Hepatocyte (in vitro differentiated cells): ENCODE data around the gene ARHGEF1. TPM values are rescaled to one million over a fixed set of nuclear protein-coding genes. Genes with fewer than 3 reads are reported as not detected.
"Not testable (repeated sequence)": the region's sequence is repeated elsewhere in the genome, so short reads cannot be mapped to it uniquely, and the experiment has no call there.

Experiments
- DNase-seq: peaks from one replicate; pipeline ENCODE4 v3.0.0-alpha.2; 2016; ENCODE audit warnings: low spot score
- H2AFZ ChIP-seq: fragments of 200-600 bp; sonication (generic); 2 replicates; pipeline ENCODE4 v1.6.0; 2016; ENCODE audit warnings: antibody characterized with exemption, mild to moderate bottlenecking
- H3K27ac ChIP-seq: fragments of 200-600 bp; sonication (generic); 2 replicates; pipeline ENCODE4 v1.5.1; 2016; ENCODE audit warnings: mild to moderate bottlenecking
- H3K27me3 ChIP-seq: fragments of 200-600 bp; sonication (generic); 2 replicates; pipeline ENCODE4 v1.6.1; 2016
- H3K36me3 ChIP-seq: fragments of 200-600 bp; sonication (generic); replicated peaks from 2 replicates; pipeline ENCODE4 v1.5.1; 2016; ENCODE audit warnings: low read depth; ENCODE audit not compliant: insufficient read depth
- H3K4me1 ChIP-seq: fragments of 200-600 bp; sonication (generic); 2 replicates; pipeline ENCODE4 v1.5.1; 2016; ENCODE audit warnings: mild to moderate bottlenecking, moderate library complexity; ENCODE audit not compliant: insufficient read depth
- H3K4me2 ChIP-seq: fragments of 200-600 bp; sonication (generic); 2 replicates; pipeline ENCODE4 v1.6.0; 2016
- H3K4me3 ChIP-seq: fragments of 200-600 bp; sonication (generic); 2 replicates; pipeline ENCODE4 v1.5.1; 2016; ENCODE audit warnings: mild to moderate bottlenecking
- H3K79me2 ChIP-seq: fragments of 200-600 bp; sonication (generic); 2 replicates; pipeline ENCODE4 v1.6.0; 2017; ENCODE audit warnings: mild to moderate bottlenecking
- H3K9me2 ChIP-seq: fragments of 200-600 bp; sonication (generic); replicated peaks from 2 replicates; pipeline ENCODE4 v1.6.0; 2017; ENCODE audit warnings: mild to moderate bottlenecking; ENCODE audit not compliant: insufficient read depth
- H3K9me3 ChIP-seq: fragments of 200-600 bp; sonication (generic); 2 replicates; pipeline ENCODE4 v1.5.1; 2016; ENCODE audit warnings: low read depth, mild to moderate bottlenecking
- H4K20me1 ChIP-seq: fragments of 200-600 bp; sonication (generic); 2 replicates; pipeline ENCODE4 v1.6.0; 2016; ENCODE audit warnings: mild to moderate bottlenecking; ENCODE audit not compliant: insufficient read depth, poor library complexity, severe bottlenecking
- CTCF ChIP-seq: fragments of 200-600 bp; sonication (generic); IDR thresholded peaks from 2 replicates; pipeline ENCODE4 v1.5.1; 2016; ENCODE audit warnings: antibody characterized with exemption, mild to moderate bottlenecking; ENCODE audit not compliant: poor library complexity
- EZH2 ChIP-seq: fragments of 200-600 bp; sonication (generic); IDR thresholded peaks from 2 replicates; pipeline ENCODE4 v1.6.1; 2016; ENCODE audit warnings: antibody characterized with exemption, mild to moderate bottlenecking, borderline replicate concordance
- EZH2phosphoT487 ChIP-seq: fragments of 200-600 bp; sonication (generic); IDR thresholded peaks from one replicate; pipeline ENCODE4 v1.6.1; 2018; ENCODE audit warnings: antibody characterized with exemption, mild to moderate bottlenecking, low read depth, moderate library complexity; ENCODE audit not compliant: unreplicated experiment, severe bottlenecking
- WGBS: methylation state at CpG from one replicate; pipeline ENCODE4 v1.1.6; 2016; ENCODE audit warnings: low lambda C conversion rate; ENCODE audit errors: missing lambda C conversion rate; 5-methylcytosine and 5-hydroxymethylcytosine counted together
- polyA plus RNA-seq: library from polyadenylated mRNA; unstranded; fragments of >200 nt; fragmentation: Nextera tagmentation; extraction: Ambion mirVana; gene quantifications from 2 replicates; pipeline ENCODE4 v1.2.1, GENCODE V29; 2016
- total RNA-seq: library from RNA; depleted of rRNA; stranded (reverse); fragments of >200 nt; gene quantifications from 2 replicates; pipeline ENCODE4 v1.2.3, GENCODE V29; 2014

ARHGEF1 gene
- total and polyA plus RNA-seq, 2 experiments from 2014 or later = 29.7 to 67.8 TPM

- Histone ChIP-seq H3K27me3 (no peaks in the 10 kb centered on the region), H4K20me1 (peaks cover 38% of the 10 kb centered on the region), H2AFZ (no peak overlapping the region), H3K4me3 (no peak overlapping the region), H3K27ac (no peak overlapping the region), H3K36me3 (no peaks in the 10 kb centered on the region), H3K4me1 (no peaks in the 10 kb centered on the region), H3K9me2 (no peaks in the 10 kb centered on the region), H3K4me2 (no peak overlapping the region), H3K79me2 (peaks cover 8% of the 10 kb centered on the region), H3K9me3 (no peaks in the 10 kb centered on the region)
- TF ChIP-seq EZH2phosphoT487 = no peak
- no peak for TF ChIP-seq CTCF
- no peak for TF ChIP-seq EZH2
- 94% methylated on average over 12 of the region's 12 CpGs for WGBS
- no peak for DNase-seq
These were observed 10.6 kb upstream of the ARHGEF1 start for GRCh38 chr19:41872384-41872774.

GRCh38 chr19:41872775-41873647 lies 10.0 kb upstream of the ARHGEF1 start:
- peaks cover 2% of the 10 kb centered on the region for H3K79me2 ChIP-seq
- WGBS = 47% methylated on average over 18 of the region's 18 CpGs
- no peaks in the 10 kb centered on the region for H3K4me1 ChIP-seq
- peaks cover 32% of the 10 kb centered on the region for H4K20me1 ChIP-seq
- H2AFZ ChIP-seq = no peak overlapping the region
- no peaks in the 10 kb centered on the region for H3K9me3 ChIP-seq
- H3K36me3 ChIP-seq = no peaks in the 10 kb centered on the region
- H3K4me3 ChIP-seq = no peak overlapping the region
- TF ChIP-seq CTCF (peak; percentile 76), EZH2phosphoT487 (no peak), EZH2 (no peak)
- H3K4me2 ChIP-seq = no peak overlapping the region
- no peak overlapping the region for H3K27ac ChIP-seq
- peak; percentile 88 for DNase-seq
- no peaks in the 10 kb centered on the region for H3K9me2 ChIP-seq
- no peaks in the 10 kb centered on the region for H3K27me3 ChIP-seq

GRCh38 chr19:41875973-41876372 lies 7.0 kb upstream of the ARHGEF1 start:
- DNase-seq, H3K27me3 ChIP-seq, H3K9me2 ChIP-seq, H3K4me1 ChIP-seq, H2AFZ ChIP-seq, H3K79me2 ChIP-seq, H3K27ac ChIP-seq, H3K4me2 ChIP-seq, H3K9me3 ChIP-seq, H3K4me3 ChIP-seq, H3K36me3 ChIP-seq, H4K20me1 ChIP-seq: not testable (repeated sequence)
- 88% methylated on average over 3 of the region's 3 CpGs for WGBS

GRCh38 chr19:41876847-41877832 lies 5.8 kb upstream of the ARHGEF1 start, which contains the start of gene CD79A:
Gene CD79A, plus strand, starts transcription at chr19:41877279. Its CDS starts 26 bp downstream, at chr19:41877305.
- H3K27ac ChIP-seq = no peak within 1 kb of the TSS
- H4K20me1 ChIP-seq = no peaks in the 10 kb centered on the region
- no peak within 1 kb of the TSS for H3K4me3 ChIP-seq
- H3K9me3 ChIP-seq = no peaks in the 10 kb centered on the region
- H3K4me2 ChIP-seq = no peak within 1 kb of the TSS
- TF ChIP-seq EZH2phosphoT487 = no peak
- TF ChIP-seq CTCF = no peak
- no peak for TF ChIP-seq EZH2
- H3K4me1 ChIP-seq = no peaks in the 10 kb centered on the region
- no peak for DNase-seq
- H3K79me2 ChIP-seq = no peaks in the 10 kb centered on the region
- H2AFZ ChIP-seq = no peak within 1 kb of the TSS
- H3K9me2 ChIP-seq = no peaks in the 10 kb centered on the region
- H3K36me3 ChIP-seq = no peaks in the 10 kb centered on the region
- WGBS = 74% methylated on average over 9 of the region's 9 CpGs
- no peaks in the 10 kb centered on the region for H3K27me3 ChIP-seq
